Activated T-cell treated with anti-CD3 and anti-CD28 coated beads, Interleukin-2, amount 50 U/mL, for 72 hours (primary cell): ENCODE results near the gene FAT1. TPM values are rescaled to one million over a fixed set of nuclear protein-coding genes. Genes with fewer than 3 reads are reported as not detected.
"Not testable (repeated sequence)": the region's sequence is repeated elsewhere in the genome, so short reads cannot be mapped to it uniquely, and the experiment has no call there.

ENCODE experiments used
- ATAC-seq, 2 donors: fragments of 150-1000 bp; cut with Tn5 transposase; replicated peaks in 1 of 2; 2 replicates each; pipeline ENCODE4 v1.10.0; 2021; ENCODE audit warnings: moderate library complexity in 2 of 2, mild to moderate bottlenecking in 1 of 2
- DNase-seq, 2 donors: peaks; one replicate each; pipeline ENCODE4 v3.0.0; 2021 to 2022; ENCODE audit warnings: mixed read lengths in 1 of 2
- H3K27ac Mint-ChIP-seq: one replicate; pipeline ENCODE4 v1.8.0; 2022; ENCODE audit warnings: mild to moderate bottlenecking, moderate library complexity, mixed read lengths
- H3K27me3 Mint-ChIP-seq: one replicate; pipeline ENCODE4 v1.8.0; 2022; ENCODE audit warnings: low read depth, mixed read lengths
- H3K36me3 Mint-ChIP-seq, 2 donors: one replicate each; pipeline ENCODE4 v1.8.0; 2022; ENCODE audit warnings: mixed read lengths in 2 of 2, mild to moderate bottlenecking in 1 of 2; ENCODE audit not compliant: insufficient read depth in 2 of 2
- H3K4me1 Mint-ChIP-seq: one replicate; pipeline ENCODE4 v1.8.0; 2022; ENCODE audit warnings: low read depth, mixed read lengths
- H3K4me3 Mint-ChIP-seq, 2 donors: one replicate each; pipeline ENCODE4 v1.8.0; 2022; ENCODE audit warnings: mild to moderate bottlenecking in 2 of 2, mixed read lengths in 2 of 2, moderate library complexity in 2 of 2
- H3K9me3 Mint-ChIP-seq, 2 donors: one replicate each; pipeline ENCODE4 v1.8.0; 2022; ENCODE audit warnings: mixed read lengths in 2 of 2
- total RNA-seq, 2 donors: library from RNA; stranded (reverse); gene quantifications; one replicate each; pipeline ENCODE4 v1.2.3, GENCODE V29; 2022

Gene FAT1
- total RNA-seq, 2 donors from 2014 or later: 0.07 to 0.36 TPM

- DNase-seq (no peak), ATAC-seq (no peak)
- H3K27ac Mint-ChIP-seq: no peak overlapping the region
- H3K4me1 Mint-ChIP-seq: no peaks in the 10 kb centered on the region
- H3K36me3 Mint-ChIP-seq: no peaks in the 10 kb centered on the region
- H3K9me3 Mint-ChIP-seq: no peaks in the 10 kb centered on the region
- no peak overlapping the region for H3K4me3 Mint-ChIP-seq
- no peaks in the 10 kb centered on the region for H3K27me3 Mint-ChIP-seq
Measured at GRCh38 chr4:186669159-186669731, 54.4 kb downstream of the FAT1 start.

DNA sequence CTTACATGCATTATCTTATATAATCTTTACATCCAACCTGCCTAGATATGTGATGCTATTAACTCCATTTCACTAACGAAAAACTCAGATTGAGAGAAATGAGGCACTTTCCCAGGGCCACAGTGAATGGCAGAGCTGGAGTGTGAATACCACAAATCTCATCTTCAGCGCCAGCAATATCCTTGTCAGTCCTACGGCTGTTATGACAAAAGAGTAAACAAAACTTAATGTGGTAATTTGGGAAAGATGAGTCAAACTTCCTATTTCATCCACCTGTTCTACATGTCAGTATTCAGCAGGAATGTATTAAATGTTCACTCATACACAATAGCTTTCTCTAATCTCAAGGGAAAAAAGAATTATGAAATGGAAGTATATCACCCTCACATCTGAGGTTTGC is 56.9 kb downstream of the FAT1 start:
- no peaks in the 10 kb centered on the region for H3K9me3 Mint-ChIP-seq
- no peaks in the 10 kb centered on the region for H3K36me3 Mint-ChIP-seq
- no peak overlapping the region for H3K4me3 Mint-ChIP-seq
- DNase-seq (no peak), ATAC-seq (no peak)
- H3K27me3 Mint-ChIP-seq: no peaks in the 10 kb centered on the region
- no peaks in the 10 kb centered on the region for H3K4me1 Mint-ChIP-seq
- H3K27ac Mint-ChIP-seq: no peak overlapping the region

DNA sequence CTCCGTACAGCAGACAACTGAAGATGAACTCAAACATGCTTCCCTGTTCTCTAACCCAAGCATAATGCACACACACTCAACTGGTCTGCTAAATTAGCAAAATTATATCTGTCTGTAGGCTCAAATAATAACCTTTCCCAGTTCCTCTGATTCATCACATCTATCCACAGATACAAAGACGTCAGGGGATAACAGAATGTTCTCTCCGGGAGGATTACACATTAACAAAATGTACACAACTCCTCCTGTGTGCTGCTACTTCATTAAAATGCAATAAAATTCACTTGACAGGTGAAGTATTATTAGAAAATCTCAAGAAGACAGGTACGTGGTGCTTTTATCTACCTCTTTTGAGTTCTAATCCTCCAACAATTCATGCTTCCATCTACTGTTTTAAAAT is 57.4 kb downstream of the FAT1 start:
- H3K4me3 Mint-ChIP-seq: no peak overlapping the region
- DNase-seq (no peak), ATAC-seq (no peak)
- no peaks in the 10 kb centered on the region for H3K36me3 Mint-ChIP-seq
- no peak overlapping the region for H3K27ac Mint-ChIP-seq
- H3K9me3 Mint-ChIP-seq: no peaks in the 10 kb centered on the region
- no peaks in the 10 kb centered on the region for H3K4me1 Mint-ChIP-seq
- H3K27me3 Mint-ChIP-seq: no peaks in the 10 kb centered on the region

GRCh38 chr4:186660403-186660802 is 63.3 kb downstream of the FAT1 start:
- DNase-seq: no peak
- Mint-ChIP-seq H3K9me3 (peaks cover 0 to 1% of the 10 kb centered on the region in 2 donors), H3K27me3 (no peaks in the 10 kb centered on the region), H3K4me1 (no peaks in the 10 kb centered on the region), H3K4me3 (no peak overlapping the region), H3K36me3 (no peaks in the 10 kb centered on the region), H3K27ac (no peak overlapping the region)
- no peak for ATAC-seq

GRCh38 chr4:186659935-186660334 is 63.7 kb downstream of the FAT1 start:
- Mint-ChIP-seq H3K9me3 (peaks cover 0 to 1% of the 10 kb centered on the region in 2 donors), H3K36me3 (no peaks in the 10 kb centered on the region), H3K27ac (no peak overlapping the region), H3K4me3 (no peak overlapping the region), H3K27me3 (no peaks in the 10 kb centered on the region), H3K4me1 (no peaks in the 10 kb centered on the region)
- DNase-seq: no peak
- ATAC-seq: no peak

DNA sequence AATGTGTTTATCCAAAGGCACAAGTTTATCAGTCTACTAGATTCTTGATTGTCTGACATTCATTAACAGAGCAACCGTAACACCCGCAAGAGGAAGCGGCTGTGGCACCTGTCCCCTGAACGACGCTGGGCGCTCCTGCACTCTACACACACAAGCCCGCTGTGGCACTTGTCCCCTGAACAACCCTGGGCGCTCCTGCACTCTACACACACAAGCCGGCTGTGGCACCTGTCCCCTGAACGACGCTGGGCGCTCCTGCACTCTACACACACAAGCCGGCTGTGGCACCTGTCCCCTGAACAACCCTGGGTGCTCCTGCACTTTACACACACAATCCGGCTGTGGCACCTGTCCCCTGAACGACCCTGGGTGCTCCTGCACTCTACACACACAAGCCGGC is 64.2 kb downstream of the FAT1 start:
- H3K36me3 Mint-ChIP-seq, H3K4me1 Mint-ChIP-seq, H3K9me3 Mint-ChIP-seq, H3K27me3 Mint-ChIP-seq, DNase-seq, H3K4me3 Mint-ChIP-seq, H3K27ac Mint-ChIP-seq, ATAC-seq: not testable (repeated sequence)

- Mint-ChIP-seq H3K27me3 (no peaks in the 10 kb centered on the region), H3K36me3 (no peaks in the 10 kb centered on the region)
- DNase-seq: no peak
Measured at GRCh38 chr4:186658657-186659056, 65.0 kb downstream of the FAT1 start.

GRCh38 chr4:186657764-186658163 is 65.9 kb downstream of the FAT1 start:
- Mint-ChIP-seq H3K4me3 (no peak overlapping the region), H3K27me3 (no peaks in the 10 kb centered on the region), H3K9me3 (peaks cover 0 to 1% of the 10 kb centered on the region in 2 donors), H3K36me3 (no peaks in the 10 kb centered on the region), H3K27ac (no peak overlapping the region), H3K4me1 (no peaks in the 10 kb centered on the region)
- no peak for DNase-seq
- no peak for ATAC-seq

More at GRCh38 chr4:186658657-186659056, 65.0 kb downstream of the FAT1 start:
- no peak for ATAC-seq
- Mint-ChIP-seq H3K9me3 (peaks cover 0 to 1% of the 10 kb centered on the region in 2 donors), H3K4me1 (no peaks in the 10 kb centered on the region), H3K4me3 (no peak overlapping the region), H3K27ac (no peak overlapping the region)

- no peak for DNase-seq
- no peak for ATAC-seq
- H3K4me1 Mint-ChIP-seq: no peaks in the 10 kb centered on the region
- no peak overlapping the region for H3K27ac Mint-ChIP-seq
- peaks cover 0 to 1% of the 10 kb centered on the region in 2 donors for H3K9me3 Mint-ChIP-seq
- no peak overlapping the region for H3K4me3 Mint-ChIP-seq
- H3K36me3 Mint-ChIP-seq: no peaks in the 10 kb centered on the region
- no peaks in the 10 kb centered on the region for H3K27me3 Mint-ChIP-seq
Measured at GRCh38 chr4:186653969-186654368, 69.7 kb downstream of the FAT1 start.

- Mint-ChIP-seq H3K27me3 (no peaks in the 10 kb centered on the region), H3K4me1 (no peaks in the 10 kb centered on the region)
- DNase-seq: no peak
Measured at GRCh38 chr4:186651624-186652023, 72.0 kb downstream of the FAT1 start.

DNA sequence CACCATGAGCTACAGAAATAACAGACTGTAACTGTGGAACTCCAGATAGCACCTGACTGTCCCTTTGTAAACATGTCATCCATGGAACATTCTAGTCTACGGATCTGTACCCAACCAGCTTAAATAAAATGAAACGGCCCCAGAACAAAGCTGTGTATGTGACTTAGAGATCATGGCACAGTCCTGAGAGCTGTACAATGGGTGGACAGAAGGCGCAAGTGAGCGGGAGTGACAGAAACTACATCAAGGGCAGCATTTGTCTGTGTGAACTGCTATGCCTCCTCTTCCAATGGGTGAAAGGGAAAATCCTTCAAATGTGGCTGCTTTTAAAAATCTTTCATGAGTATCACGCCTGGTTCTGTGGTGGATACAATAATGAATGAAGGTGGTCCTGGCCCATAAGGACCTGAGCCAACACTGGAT is 72.5 kb downstream of the FAT1 start:
- Mint-ChIP-seq H3K9me3 (no peaks in the 10 kb centered on the region), H3K27ac (no peak overlapping the region), H3K27me3 (no peaks in the 10 kb centered on the region), H3K36me3 (no peaks in the 10 kb centered on the region), H3K4me3 (no peak overlapping the region), H3K4me1 (no peaks in the 10 kb centered on the region)
- ATAC-seq: no peak
- no peak for DNase-seq

More at GRCh38 chr4:186651624-186652023, 72.0 kb downstream of the FAT1 start:
- Mint-ChIP-seq H3K9me3 (no peaks in the 10 kb centered on the region), H3K36me3 (no peaks in the 10 kb centered on the region), H3K27ac (no peak overlapping the region), H3K4me3 (no peak overlapping the region)
- no peak for ATAC-seq

DNA sequence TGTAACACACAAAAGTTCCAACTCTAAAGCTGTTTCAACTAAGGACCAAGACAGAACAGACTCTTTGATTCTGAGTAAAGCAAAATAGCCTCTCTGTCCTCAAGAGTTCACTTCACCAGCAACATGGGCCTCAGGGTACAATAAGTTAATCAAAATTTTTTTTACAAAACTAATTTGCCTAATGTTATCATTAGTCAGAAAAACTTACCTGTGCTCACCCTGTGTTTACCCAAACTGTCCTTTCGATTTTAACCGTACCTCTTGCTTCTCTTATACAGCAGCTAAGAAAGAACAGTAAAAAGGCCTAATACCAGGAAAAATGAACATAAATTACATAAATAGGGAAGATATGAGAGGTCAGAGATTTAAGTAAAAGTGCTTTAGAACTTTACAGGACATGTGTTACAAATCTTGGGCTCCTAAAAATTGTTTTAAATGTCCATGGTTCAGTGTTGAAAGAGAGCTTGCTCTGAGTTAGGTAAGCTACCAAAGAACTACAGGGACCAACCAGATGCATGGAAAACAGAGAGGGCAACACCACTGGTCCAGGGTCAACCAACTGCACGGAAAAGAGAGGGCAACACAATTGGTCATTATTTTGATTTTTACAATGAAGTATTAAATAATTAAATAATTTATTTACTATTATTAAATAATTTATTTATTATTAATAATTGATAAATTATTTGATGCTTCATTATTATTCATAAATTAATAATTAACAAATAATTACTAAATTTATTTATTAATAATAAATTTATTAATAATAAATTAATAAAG is 73.1 kb downstream of the FAT1 start:
- H3K27me3 Mint-ChIP-seq: no peaks in the 10 kb centered on the region
- no peak overlapping the region for H3K4me3 Mint-ChIP-seq
- no peaks in the 10 kb centered on the region for H3K9me3 Mint-ChIP-seq
- H3K4me1 Mint-ChIP-seq: no peaks in the 10 kb centered on the region
- H3K27ac Mint-ChIP-seq: no peak overlapping the region
- no peaks in the 10 kb centered on the region for H3K36me3 Mint-ChIP-seq
- ATAC-seq (no peak), DNase-seq (no peak)

- Mint-ChIP-seq H3K36me3 (no peaks in the 10 kb centered on the region), H3K27me3 (no peaks in the 10 kb centered on the region), H3K9me3 (no peaks in the 10 kb centered on the region), H3K27ac (no peak overlapping the region), H3K4me1 (no peaks in the 10 kb centered on the region), H3K4me3 (no peak overlapping the region)
- no peak for ATAC-seq
- no peak for DNase-seq
Measured at GRCh38 chr4:186647821-186648220, 75.8 kb downstream of the FAT1 start.
